BE2C (cell line): Measurements from ENCODE around the gene TOR1AIP1. TPM values are rescaled to one million over a fixed set of nuclear protein-coding genes. Genes with fewer than 3 reads are reported as not detected.
"Not testable (repeated sequence)": the region's sequence is repeated elsewhere in the genome, so short reads cannot be mapped to it uniquely, and the experiment has no call there.

ENCODE experiments used
- DNase-seq: peaks from one replicate; pipeline ENCODE4 v3.0.0-alpha.2; 2020
- H3K27me3 ChIP-seq: fragments of 250-450 bp; sonication (Bioruptor Pico); 2 replicates; pipeline ENCODE4 v1.5.1; 2020; ENCODE audit warnings: mild to moderate bottlenecking
- H3K36me3 ChIP-seq: fragments of 250-450 bp; sonication (Bioruptor Pico); 2 replicates; pipeline ENCODE4 v1.5.1; 2020; ENCODE audit warnings: mild to moderate bottlenecking
- H3K4me1 ChIP-seq: fragments of 250-450 bp; sonication (Bioruptor Pico); 2 replicates; pipeline ENCODE4 v1.5.1; 2020
- H3K4me3 ChIP-seq: 2 replicates; pipeline ENCODE4 v1.5.1; 2011; ENCODE audit warnings: low read depth, low read length
- H3K9me3 ChIP-seq: fragments of 250-450 bp; sonication (Bioruptor Pico); 2 replicates; pipeline ENCODE4 v1.5.1; 2020
- polyA plus RNA-seq: library from polyadenylated mRNA; unstranded; fragments of >200 nt; gene quantifications from one replicate; pipeline ENCODE4 v1.2.1, GENCODE V29; 2012; ENCODE audit warnings: low read depth, missing spikeins; ENCODE audit not compliant: insufficient read length, insufficient read depth
- TF ChIP-seq, protein P1 (sequence below): IDR thresholded peaks from 2 replicates; pipeline ENCODE4 v1.5.1; 2012; ENCODE audit warnings: mild to moderate bottlenecking, low read depth, low read length

TOR1AIP1 gene, protein sequence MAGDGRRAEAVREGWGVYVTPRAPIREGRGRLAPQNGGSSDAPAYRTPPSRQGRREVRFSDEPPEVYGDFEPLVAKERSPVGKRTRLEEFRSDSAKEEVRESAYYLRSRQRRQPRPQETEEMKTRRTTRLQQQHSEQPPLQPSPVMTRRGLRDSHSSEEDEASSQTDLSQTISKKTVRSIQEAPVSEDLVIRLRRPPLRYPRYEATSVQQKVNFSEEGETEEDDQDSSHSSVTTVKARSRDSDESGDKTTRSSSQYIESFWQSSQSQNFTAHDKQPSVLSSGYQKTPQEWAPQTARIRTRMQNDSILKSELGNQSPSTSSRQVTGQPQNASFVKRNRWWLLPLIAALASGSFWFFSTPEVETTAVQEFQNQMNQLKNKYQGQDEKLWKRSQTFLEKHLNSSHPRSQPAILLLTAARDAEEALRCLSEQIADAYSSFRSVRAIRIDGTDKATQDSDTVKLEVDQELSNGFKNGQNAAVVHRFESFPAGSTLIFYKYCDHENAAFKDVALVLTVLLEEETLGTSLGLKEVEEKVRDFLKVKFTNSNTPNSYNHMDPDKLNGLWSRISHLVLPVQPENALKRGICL
- polyA plus RNA-seq, result 45.4 TPM

DNA sequence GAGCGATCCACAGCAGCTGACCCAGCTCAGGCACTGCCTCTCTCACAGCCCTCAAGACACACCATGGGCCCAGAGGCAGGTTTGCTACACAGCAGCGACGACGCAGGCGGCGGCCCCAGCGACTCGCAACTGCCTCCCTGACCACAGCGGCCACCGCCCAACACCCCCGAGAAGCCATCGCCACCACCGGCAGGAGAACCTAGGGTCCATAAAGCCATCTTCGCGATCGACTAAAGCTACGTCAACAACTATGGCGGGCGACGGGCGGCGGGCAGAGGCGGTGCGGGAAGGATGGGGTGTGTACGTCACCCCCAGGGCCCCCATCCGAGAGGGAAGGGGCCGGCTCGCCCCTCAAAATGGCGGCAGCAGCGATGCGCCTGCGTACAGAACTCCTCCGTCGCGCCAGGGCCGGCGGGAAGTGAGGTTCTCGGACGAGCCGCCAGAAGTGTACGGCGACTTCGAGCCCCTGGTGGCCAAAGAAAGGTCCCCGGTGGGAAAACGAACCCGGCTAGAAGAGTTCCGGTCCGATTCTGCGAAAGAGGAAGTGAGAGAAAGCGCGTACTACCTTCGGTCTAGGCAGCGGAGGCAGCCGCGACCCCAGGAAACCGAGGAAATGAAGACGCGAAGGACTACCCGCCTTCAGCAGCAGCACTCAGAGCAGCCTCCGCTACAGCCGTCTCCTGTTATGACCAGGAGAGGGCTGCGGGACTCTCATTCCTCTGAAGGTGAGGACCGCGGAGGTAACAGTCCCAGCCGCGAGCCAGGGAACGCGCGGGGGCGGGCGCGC, at the start of gene TOR1AIP1:
TSS of gene TOR1AIP1 (plus strand) at position 33 of the 787 bp plus-strand sequence. CDS start at position 251, 218 bp downstream.
- Histone ChIP-seq H3K36me3 (peaks cover 8% of the 10 kb centered on the region), H3K9me3 (no peaks in the 10 kb centered on the region), H3K4me3 (peak within 1 kb of the TSS; percentile 97), H3K27me3 (no peaks in the 10 kb centered on the region), H3K4me1 (no peaks in the 10 kb centered on the region)
- peak; percentile 98 for DNase-seq
- TF ChIP-seq, protein P1, sequence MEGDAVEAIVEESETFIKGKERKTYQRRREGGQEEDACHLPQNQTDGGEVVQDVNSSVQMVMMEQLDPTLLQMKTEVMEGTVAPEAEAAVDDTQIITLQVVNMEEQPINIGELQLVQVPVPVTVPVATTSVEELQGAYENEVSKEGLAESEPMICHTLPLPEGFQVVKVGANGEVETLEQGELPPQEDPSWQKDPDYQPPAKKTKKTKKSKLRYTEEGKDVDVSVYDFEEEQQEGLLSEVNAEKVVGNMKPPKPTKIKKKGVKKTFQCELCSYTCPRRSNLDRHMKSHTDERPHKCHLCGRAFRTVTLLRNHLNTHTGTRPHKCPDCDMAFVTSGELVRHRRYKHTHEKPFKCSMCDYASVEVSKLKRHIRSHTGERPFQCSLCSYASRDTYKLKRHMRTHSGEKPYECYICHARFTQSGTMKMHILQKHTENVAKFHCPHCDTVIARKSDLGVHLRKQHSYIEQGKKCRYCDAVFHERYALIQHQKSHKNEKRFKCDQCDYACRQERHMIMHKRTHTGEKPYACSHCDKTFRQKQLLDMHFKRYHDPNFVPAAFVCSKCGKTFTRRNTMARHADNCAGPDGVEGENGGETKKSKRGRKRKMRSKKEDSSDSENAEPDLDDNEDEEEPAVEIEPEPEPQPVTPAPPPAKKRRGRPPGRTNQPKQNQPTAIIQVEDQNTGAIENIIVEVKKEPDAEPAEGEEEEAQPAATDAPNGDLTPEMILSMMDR, result peak; percentile 35

DNA sequence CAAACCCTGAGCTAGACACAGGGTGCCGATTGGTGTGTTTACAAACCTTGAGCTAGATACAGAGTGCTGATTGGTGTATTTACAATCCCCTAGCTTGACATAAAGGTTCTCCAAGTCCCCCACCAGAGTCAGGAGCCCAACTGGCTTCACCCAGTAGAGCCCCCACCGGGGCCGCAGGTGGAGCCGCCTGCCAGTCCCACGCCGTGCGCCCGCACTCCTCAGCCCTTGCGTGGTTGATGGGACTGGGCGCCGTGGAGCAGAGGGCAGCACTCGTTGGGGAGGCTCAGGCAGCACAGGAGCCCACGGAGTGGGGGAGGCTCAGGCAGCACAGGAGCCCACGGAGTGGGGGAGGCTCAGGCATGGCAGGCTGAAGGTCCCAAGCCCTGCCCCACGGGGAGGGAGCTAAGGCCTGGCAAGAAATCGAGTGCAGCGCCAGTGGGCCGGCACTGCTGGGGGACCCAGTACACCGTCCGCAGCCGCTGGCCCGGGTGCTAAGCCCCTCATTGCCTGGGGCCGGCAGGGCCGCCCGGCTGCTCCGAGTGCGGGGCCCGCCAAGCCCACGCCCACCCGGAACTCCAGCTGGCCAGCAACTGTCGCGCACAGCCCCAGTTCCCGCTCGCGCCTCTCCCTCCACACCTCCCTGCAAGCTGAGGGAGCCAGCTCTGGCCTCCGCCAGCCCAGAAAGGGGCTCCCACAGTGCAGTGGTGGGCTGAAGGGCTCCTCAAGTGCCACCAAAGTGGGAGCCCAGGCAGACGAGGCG, 45.2 kb upstream of the TOR1AIP1 start:
- not testable (repeated sequence) for H3K27me3 ChIP-seq, H3K4me3 ChIP-seq, H3K9me3 ChIP-seq, DNase-seq, H3K36me3 ChIP-seq, H3K4me1 ChIP-seq

DNA sequence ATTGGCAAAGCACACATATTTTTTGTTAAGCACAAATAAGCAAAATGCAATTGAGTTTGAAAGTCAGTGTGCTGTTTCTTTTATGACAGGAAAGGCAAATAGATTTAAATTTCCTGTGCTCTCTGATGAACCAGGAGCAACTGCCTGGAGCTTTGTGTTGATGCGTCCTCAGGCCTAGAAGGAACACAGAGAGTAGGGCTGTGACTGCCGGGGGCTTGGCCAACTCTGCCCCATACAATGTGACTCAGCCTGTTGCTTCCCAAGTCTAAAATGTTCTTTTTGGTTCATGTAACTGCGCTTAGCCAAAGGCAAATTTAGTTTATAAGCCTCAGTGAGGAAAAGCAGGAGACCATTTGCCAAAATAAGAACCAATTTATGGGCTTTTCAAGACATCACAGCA, 42.0 kb upstream of the TOR1AIP1 start:
- TF ChIP-seq, protein P1, result no peak
- Histone ChIP-seq H3K4me3 (no peak overlapping the region), H3K9me3 (no peaks in the 10 kb centered on the region), H3K4me1 (no peaks in the 10 kb centered on the region), H3K27me3 (no peaks in the 10 kb centered on the region), H3K36me3 (peaks cover 6% of the 10 kb centered on the region)
- DNase-seq, result no peak

DNA sequence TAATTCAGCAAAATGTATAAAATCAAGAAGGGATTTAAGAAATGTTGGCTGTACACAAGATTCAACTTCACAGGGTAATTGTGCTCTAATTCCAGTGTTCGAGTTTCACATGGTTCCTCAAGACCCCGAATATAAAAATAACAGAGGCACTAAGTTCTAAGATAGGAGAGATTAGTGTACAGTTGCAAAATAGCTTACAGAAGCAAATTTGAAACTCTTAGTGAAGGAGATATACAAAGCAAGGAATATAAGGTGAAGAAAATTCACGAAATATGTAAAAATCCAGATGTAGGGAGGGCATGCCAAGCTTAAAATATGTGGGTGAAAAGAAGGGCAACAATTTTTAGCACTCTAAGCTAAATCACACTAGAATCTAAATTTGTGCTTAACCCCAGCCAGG, 33.9 kb upstream of the TOR1AIP1 start:
- no peak for DNase-seq
- H3K36me3 ChIP-seq, result peaks cover 65% of the 10 kb centered on the region
- TF ChIP-seq, protein P1, result no peak

DNA sequence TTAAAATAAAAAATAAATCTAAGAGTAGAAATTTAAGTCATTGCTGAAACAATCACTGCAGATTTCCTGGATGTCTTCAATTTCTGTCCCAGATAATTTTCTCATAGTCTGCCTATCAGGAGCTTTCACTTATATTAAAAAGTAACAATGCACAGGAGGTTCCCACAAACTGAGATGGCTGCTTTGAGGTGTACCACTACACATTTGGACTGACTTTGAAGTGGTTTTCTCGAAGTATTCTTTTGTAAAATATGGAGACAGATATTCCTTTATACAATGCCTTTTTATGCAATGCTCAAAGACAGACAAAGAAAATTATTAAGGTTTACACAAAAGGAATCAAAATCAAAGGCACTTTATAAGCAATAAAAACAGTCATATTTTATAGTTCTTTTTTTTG, 29.0 kb upstream of the TOR1AIP1 start:
- TF ChIP-seq, protein P1, result no peak
- H3K36me3 ChIP-seq, result peaks cover 40% of the 10 kb centered on the region
- no peak for DNase-seq

More for the DNA sequence above, 33.9 kb upstream of the TOR1AIP1 start:
- no peaks in the 10 kb centered on the region for H3K9me3 ChIP-seq
- no peak overlapping the region for H3K4me3 ChIP-seq
- H3K27me3 ChIP-seq, result no peaks in the 10 kb centered on the region
- no peaks in the 10 kb centered on the region for H3K4me1 ChIP-seq

DNA sequence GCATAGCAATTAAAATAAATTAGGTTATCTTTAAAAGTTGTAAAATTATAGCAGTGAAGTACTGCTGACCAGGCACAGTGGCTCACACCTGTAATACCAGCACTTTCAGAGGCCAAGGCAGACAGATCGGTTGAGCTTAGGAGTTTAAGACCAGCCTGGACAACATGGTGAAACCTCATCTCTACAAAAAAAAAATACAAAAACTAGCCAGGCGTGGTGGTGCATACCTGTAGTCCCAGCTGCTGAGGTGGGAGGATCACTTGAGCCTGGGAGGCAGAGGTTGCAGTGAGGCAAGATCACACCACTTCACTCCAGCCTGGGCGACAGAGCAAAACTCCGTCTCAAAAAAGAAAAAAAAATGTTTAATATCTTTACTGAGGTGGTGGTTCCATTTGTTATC, 26.3 kb upstream of the TOR1AIP1 start:
- H3K27me3 ChIP-seq, H3K4me3 ChIP-seq, H3K4me1 ChIP-seq, H3K9me3 ChIP-seq, DNase-seq: not testable (repeated sequence)
- peaks cover 24% of the 10 kb centered on the region for H3K36me3 ChIP-seq

More for the DNA sequence above, 29.0 kb upstream of the TOR1AIP1 start:
- Histone ChIP-seq H3K27me3 (no peaks in the 10 kb centered on the region), H3K4me1 (no peaks in the 10 kb centered on the region), H3K4me3 (no peak overlapping the region), H3K9me3 (no peaks in the 10 kb centered on the region)
